HepG2 (cell line): ENCODE results near the gene OPRD1. TPM values are rescaled to one million over a fixed set of nuclear protein-coding genes. Genes with fewer than 3 reads are reported as not detected.

Experiments
- ATF7-NPFF ChIP-seq: sonication (generic); formaldehyde crosslinking; IDR thresholded peaks from 2 replicates; pipeline ENCODE4 v1.8.1; 2023; ENCODE audit warnings: mild to moderate bottlenecking, low read depth, missing genetic modification reagents, moderate library complexity
- CREM ChIP-seq, 2 experiments: sonication (generic) in 1 of 2; formaldehyde crosslinking in 1 of 2; IDR thresholded peaks; 2 replicates each; pipeline versions ENCODE4 v1.4.0 to v1.6.1; 2016 to 2020; ENCODE audit warnings: antibody characterized with exemption in 1 of 2, mild to moderate bottlenecking in 1 of 2, missing genetic modification reagents in 1 of 2
- FOXM1 ChIP-seq: sonication (generic); formaldehyde crosslinking; IDR thresholded peaks from 2 replicates; pipeline ENCODE4 v1.5.0; 2020; ENCODE audit warnings: missing genetic modification reagents
- FOXP1 ChIP-seq, 2 experiments: fragments of 450-650 bp in 1 of 2; IDR thresholded peaks; 2 replicates each; pipeline ENCODE4 v1.6.1; 2017 to 2018; ENCODE audit warnings: antibody characterized with exemption in 1 of 2
- JARID2 ChIP-seq: sonication (generic); formaldehyde crosslinking; IDR thresholded peaks from 2 replicates; pipeline ENCODE4 v1.8.1; 2023; ENCODE audit warnings: missing genetic modification reagents, inconsistent platforms; ENCODE audit not compliant: insufficient replicate concordance
- PAX8 ChIP-seq: sonication (generic); formaldehyde crosslinking; IDR thresholded peaks from 2 replicates; pipeline ENCODE4 v1.8.0; 2022; ENCODE audit warnings: mild to moderate bottlenecking, missing genetic modification reagents, borderline replicate concordance
- RARA ChIP-seq: IDR thresholded peaks from 2 replicates; pipeline ENCODE4 v1.6.1; 2016; ENCODE audit warnings: missing genetic modification reagents, missing compliant biosample characterization
- SMAD3 ChIP-seq: sonication (generic); formaldehyde crosslinking; IDR thresholded peaks from 2 replicates; pipeline ENCODE4 v1.4.0; 2020; ENCODE audit warnings: missing genetic modification reagents
- SOX6 ChIP-seq, 2 experiments: fragments of 450-650 bp in 1 of 2; sonication (generic) in 1 of 2; formaldehyde crosslinking in 1 of 2; IDR thresholded peaks; 2 replicates each; pipeline versions ENCODE4 v1.4.0 to v1.6.1; 2017 to 2020; ENCODE audit warnings: antibody characterized with exemption in 1 of 2, mild to moderate bottlenecking in 1 of 2, missing genetic modification reagents in 1 of 2
- TEAD3 ChIP-seq: optimal IDR thresholded peaks from 2 replicates; pipeline ENCODE3; 2016; ENCODE audit warnings: borderline replicate concordance
- ZBTB1 ChIP-seq: sonication (generic); formaldehyde crosslinking; IDR thresholded peaks from 2 replicates; pipeline ENCODE4 v1.4.0; 2020; ENCODE audit warnings: missing genetic modification reagents, borderline replicate concordance
- ZMAT3 ChIP-seq: sonication (generic); formaldehyde crosslinking; conservative IDR thresholded peaks from 2 replicates; pipeline ENCODE4 v1.7.0; 2021; ENCODE audit warnings: missing genetic modification reagents
- ZNF891 ChIP-seq: sonication (generic); formaldehyde crosslinking; IDR thresholded peaks from 2 replicates; pipeline ENCODE4 v1.5.0; 2020; ENCODE audit warnings: mild to moderate bottlenecking, missing genetic modification reagents
- polyA plus RNA-seq, 8 experiments: library from polyadenylated mRNA; depleted of rRNA in 3 of 8; stranded (reverse) in 7 of 8; unstranded in 1 of 8; fragments of >200 nt; fragmentation: Illumina TruSeq in 4 of 8; extraction: Trizol in 4 of 8; gene quantifications; 2 replicates each; pipeline versions ENCODE4 v1.2.1 to v1.2.3, GENCODE V29; 2011 to 2016; ENCODE audit warnings: low read depth in 4 of 8, missing spikeins in 1 of 8, mixed read lengths in 1 of 8; ENCODE audit not compliant: insufficient read depth in 1 of 8
- total RNA-seq, 5 experiments: library from RNA; depleted of rRNA; stranded (reverse); fragments of >200 nt; fragmentation: Illumina TruSeq; extraction: Trizol; gene quantifications; 2 replicates each; pipeline ENCODE4 v1.2.3, GENCODE V29; 2016; ENCODE audit warnings: low read depth in 1 of 5
- TF ChIP-seq, protein P1 (sequence below): sonication (generic); formaldehyde crosslinking; IDR thresholded peaks from 2 replicates; pipeline ENCODE4 v1.5.1; 2020; ENCODE audit warnings: mild to moderate bottlenecking, missing genetic modification reagents, borderline replicate concordance
- TF ChIP-seq, protein P2 (sequence below): sonication (generic); formaldehyde crosslinking; IDR thresholded peaks from 2 replicates; pipeline ENCODE4 v1.4.0; 2020; ENCODE audit warnings: missing genetic modification reagents, low read depth, mild to moderate bottlenecking, borderline replicate concordance
- TF ChIP-seq, protein P3 (sequence below): IDR thresholded peaks from 2 replicates; pipeline ENCODE4 v1.6.1; 2016; ENCODE audit warnings: missing biosample characterization, missing genetic modification reagents, low read depth
- TF ChIP-seq, protein P4 (sequence below): IDR thresholded peaks from 2 replicates; pipeline ENCODE4 v1.6.1; 2012; ENCODE audit warnings: low read depth, low read length, improper control_type of control experiment
- TF ChIP-seq, protein P5 (sequence below): sonication (generic); formaldehyde crosslinking; IDR thresholded peaks from 2 replicates; pipeline ENCODE4 v1.4.0; 2020; ENCODE audit warnings: mild to moderate bottlenecking, missing genetic modification reagents, borderline replicate concordance
- TF ChIP-seq, protein P6 (sequence below): sonication (generic); formaldehyde crosslinking; conservative IDR thresholded peaks from 2 replicates; pipeline ENCODE4 v1.4.0; 2020; ENCODE audit warnings: missing genetic modification reagents

Gene OPRD1
- total and polyA plus RNA-seq, 2 of the 13 experiments (the other 11 are each of a cell fraction or from before 2014, with no cell fraction given), result 0.02 to 0.03 TPM

DNA sequence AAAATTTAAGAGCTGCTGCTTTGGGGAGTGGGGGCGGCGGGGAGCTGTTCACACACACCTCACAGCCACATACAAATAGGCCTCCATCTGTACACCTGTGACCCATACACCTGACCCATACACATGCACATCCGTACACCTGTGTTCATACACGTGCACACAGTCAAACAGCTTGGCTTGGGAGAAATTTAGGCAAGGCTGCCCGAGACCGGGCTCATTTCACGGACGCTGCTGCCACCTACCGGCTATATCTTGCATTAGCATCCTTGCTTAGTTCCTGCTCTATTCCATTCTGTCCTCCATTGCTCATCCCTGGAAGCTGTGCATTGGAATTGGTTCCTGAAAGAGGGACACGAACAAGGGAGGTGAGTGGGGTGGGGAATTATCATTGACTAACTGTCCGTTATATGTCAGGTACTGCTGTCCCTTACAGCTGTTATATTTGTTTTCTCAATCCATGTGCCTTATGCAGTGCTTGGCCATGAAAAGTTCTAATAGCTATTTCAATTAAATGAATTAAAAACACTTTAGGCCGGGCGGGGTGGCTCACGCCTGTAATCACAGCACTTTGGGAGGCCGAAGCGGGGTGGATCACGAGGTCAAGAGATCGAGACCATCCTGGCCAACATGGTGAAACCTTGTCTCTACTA is 65.3 kb downstream of the OPRD1 start (continued):
- TF ChIP-seq, protein P1, sequence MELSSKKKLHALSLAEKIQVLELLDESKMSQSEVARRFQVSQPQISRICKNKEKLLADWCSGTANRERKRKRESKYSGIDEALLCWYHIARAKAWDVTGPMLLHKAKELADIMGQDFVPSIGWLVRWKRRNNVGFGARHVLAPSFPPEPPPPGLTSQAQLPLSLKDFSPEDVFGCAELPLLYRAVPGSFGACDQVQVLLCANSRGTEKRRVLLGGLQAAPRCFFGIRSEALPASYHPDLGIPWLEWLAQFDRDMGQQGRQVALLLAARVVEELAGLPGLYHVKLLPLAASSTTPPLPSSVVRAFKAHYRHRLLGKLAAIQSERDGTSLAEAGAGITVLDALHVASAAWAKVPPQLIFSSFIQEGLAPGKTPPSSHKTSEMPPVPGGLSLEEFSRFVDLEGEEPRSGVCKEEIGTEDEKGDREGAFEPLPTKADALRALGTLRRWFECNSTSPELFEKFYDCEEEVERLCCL, result no peak
- TF ChIP-seq, protein P2, sequence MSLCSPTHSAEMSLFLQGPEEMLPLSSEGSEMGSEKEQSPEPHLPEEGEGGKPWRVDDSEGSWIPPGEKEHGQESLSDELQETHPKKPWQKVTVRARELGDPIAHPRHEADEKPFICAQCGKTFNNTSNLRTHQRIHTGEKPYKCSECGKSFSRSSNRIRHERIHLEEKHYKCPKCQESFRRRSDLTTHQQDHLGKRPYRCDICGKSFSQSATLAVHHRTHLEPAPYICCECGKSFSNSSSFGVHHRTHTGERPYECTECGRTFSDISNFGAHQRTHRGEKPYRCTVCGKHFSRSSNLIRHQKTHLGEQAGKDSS (CRISPR knock-in tag), result no peak
- TF ChIP-seq ATF7-NPFF, result no peak
- peak; percentile 21 for TF ChIP-seq TEAD3 (CRISPR knock-in tag)
- no peak for TF ChIP-seq ZMAT3 (CRISPR knock-in tag)
- TF ChIP-seq JARID2 (CRISPR knock-in tag), result no peak
- no peak for TF ChIP-seq FOXM1 (CRISPR knock-in tag)
- no peak for TF ChIP-seq CREM (IDR thresholded peaks at IDR 0.05)
- TF ChIP-seq CREM (CRISPR knock-in tag; IDR thresholded peaks at IDR 0.05), result no peak
- TF ChIP-seq SMAD3 (CRISPR knock-in tag), result 0 out of 2 replicates have a peak, but pooled peaks have one; percentile 43
- no peak; the same call in 1 of the 2 replicates for TF ChIP-seq RARA
- TF ChIP-seq, protein P3, sequence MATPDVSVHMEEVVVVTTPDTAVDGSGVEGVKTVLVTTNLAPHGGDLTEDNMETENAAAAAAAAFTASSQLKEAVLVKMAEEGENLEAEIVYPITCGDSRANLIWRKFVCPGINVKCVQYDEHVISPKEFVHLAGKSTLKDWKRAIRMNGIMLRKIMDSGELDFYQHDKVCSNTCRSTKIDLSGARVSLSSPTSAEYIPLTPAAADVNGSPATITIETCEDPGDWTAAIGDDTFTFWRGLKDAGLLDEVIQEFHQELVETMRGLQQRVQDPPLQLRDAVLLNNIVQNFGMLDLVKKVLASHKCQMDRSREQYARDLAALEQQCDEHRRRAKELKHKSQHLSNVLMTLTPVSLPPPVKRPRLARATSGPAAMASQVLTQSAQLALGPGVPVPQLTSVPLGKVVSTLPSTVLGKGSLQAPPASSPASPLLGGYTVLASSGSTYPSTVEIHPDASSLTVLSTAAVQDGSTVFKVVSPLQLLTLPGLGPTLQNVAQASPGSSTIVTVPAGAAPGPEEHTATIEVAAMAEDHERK (CRISPR knock-in tag), result no peak
- no peak for TF ChIP-seq FOXP1 (IDR thresholded peaks at IDR 0.05)
- TF ChIP-seq FOXP1 (CRISPR knock-in tag; IDR thresholded peaks at IDR 0.05), result no peak
- TF ChIP-seq, protein P4, sequence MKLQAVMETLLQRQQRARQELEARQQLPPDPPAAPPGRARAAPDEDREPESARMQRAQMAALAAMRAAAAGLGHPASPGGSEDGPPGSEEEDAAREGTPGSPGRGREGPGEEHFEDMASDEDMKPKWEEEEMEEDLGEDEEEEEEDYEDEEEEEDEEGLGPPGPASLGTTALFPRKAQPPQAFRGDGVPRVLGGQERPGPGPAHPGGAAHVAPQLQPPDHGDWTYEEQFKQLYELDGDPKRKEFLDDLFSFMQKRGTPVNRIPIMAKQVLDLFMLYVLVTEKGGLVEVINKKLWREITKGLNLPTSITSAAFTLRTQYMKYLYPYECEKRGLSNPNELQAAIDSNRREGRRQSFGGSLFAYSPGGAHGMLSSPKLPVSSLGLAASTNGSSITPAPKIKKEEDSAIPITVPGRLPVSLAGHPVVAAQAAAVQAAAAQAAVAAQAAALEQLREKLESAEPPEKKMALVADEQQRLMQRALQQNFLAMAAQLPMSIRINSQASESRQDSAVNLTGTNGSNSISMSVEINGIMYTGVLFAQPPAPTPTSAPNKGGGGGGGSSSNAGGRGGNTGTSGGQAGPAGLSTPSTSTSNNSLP, result 0 out of 2 replicates have a peak, but pooled peaks have one; percentile 26
- TF ChIP-seq ZNF891 (CRISPR knock-in tag), result no peak
- TF ChIP-seq, protein P5, sequence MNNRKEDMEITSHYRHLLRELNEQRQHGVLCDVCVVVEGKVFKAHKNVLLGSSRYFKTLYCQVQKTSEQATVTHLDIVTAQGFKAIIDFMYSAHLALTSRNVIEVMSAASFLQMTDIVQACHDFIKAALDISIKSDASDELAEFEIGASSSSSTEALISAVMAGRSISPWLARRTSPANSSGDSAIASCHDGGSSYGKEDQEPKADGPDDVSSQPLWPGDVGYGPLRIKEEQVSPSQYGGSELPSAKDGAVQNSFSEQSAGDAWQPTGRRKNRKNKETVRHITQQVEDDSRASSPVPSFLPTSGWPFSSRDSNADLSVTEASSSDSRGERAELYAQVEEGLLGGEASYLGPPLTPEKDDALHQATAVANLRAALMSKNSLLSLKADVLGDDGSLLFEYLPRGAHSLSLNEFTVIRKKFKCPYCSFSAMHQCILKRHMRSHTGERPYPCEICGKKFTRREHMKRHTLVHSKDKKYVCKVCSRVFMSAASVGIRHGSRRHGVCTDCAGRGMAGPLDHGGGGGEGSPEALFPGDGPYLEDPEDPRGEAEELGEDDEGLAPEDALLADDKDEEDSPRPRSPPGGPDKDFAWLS, result no peak
- TF ChIP-seq, protein P6, sequence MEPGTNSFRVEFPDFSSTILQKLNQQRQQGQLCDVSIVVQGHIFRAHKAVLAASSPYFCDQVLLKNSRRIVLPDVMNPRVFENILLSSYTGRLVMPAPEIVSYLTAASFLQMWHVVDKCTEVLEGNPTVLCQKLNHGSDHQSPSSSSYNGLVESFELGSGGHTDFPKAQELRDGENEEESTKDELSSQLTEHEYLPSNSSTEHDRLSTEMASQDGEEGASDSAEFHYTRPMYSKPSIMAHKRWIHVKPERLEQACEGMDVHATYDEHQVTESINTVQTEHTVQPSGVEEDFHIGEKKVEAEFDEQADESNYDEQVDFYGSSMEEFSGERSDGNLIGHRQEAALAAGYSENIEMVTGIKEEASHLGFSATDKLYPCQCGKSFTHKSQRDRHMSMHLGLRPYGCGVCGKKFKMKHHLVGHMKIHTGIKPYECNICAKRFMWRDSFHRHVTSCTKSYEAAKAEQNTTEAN (CRISPR knock-in tag), result no peak
- TF ChIP-seq SOX6 (IDR thresholded peaks at IDR 0.05), result no peak
- TF ChIP-seq SOX6 (CRISPR knock-in tag; IDR thresholded peaks at IDR 0.05), result no peak
- TF ChIP-seq ZBTB1 (CRISPR knock-in tag), result no peak
- no peak for TF ChIP-seq PAX8 (CRISPR knock-in tag)
